Lung (tissue), 16 donors: ENCODE measurements around the gene PEG3. TPM values are rescaled to one million over a fixed set of nuclear protein-coding genes. Genes with fewer than 3 reads are reported as not detected.

Experiments
- ATAC-seq: fragments of 200-7000 bp; cut with Tn5 transposase; one replicate; pipeline ENCODE4 v1.9.1; 2020; ENCODE audit warnings: moderate number of reproducible peaks; ENCODE audit not compliant: insufficient read depth, low FRiP score
- DNase-seq, 3 donors: peaks; one replicate each; pipeline ENCODE4 v3.0.0-alpha.2; 2013 to 2017
- H3K27ac ChIP-seq, 2 donors: one replicate each; pipeline ENCODE4 v1.5.1; 2013; ENCODE audit warnings: mild to moderate bottlenecking in 2 of 2, moderate library complexity in 2 of 2, control low read depth in 1 of 2, inconsistent platforms in 1 of 2, low read depth in 1 of 2, low read length in 1 of 2
- H3K27me3 ChIP-seq, 3 donors: one replicate each; pipeline ENCODE4 v1.5.1; 2013; ENCODE audit warnings: low read length in 2 of 3; ENCODE audit not compliant: control insufficient read depth in 3 of 3, insufficient read depth in 3 of 3
- H3K36me3 ChIP-seq, 4 donors: one replicate each; pipeline ENCODE4 v1.5.1; 2013; ENCODE audit warnings: low read length in 4 of 4, mild to moderate bottlenecking in 1 of 4, moderate library complexity in 1 of 4; ENCODE audit not compliant: control insufficient read depth in 4 of 4, insufficient read depth in 4 of 4
- H3K4me1 ChIP-seq, 5 donors: one replicate each; pipeline ENCODE4 v1.5.1; 2013; ENCODE audit warnings: low read length in 5 of 5, mild to moderate bottlenecking in 2 of 5, moderate library complexity in 1 of 5; ENCODE audit not compliant: control insufficient read depth in 5 of 5, insufficient read depth in 5 of 5
- H3K4me3 ChIP-seq: one replicate; pipeline ENCODE4 v1.5.1; 2013; ENCODE audit warnings: mild to moderate bottlenecking, control low read depth, moderate library complexity
- H3K9ac ChIP-seq, 2 donors: one replicate each; pipeline ENCODE4 v1.5.1; 2013; ENCODE audit warnings: low read length in 2 of 2, control low read depth in 1 of 2; ENCODE audit not compliant: insufficient read depth in 1 of 2
- H3K9me3 ChIP-seq, 4 donors: one replicate each; pipeline ENCODE4 v1.5.1; 2013; ENCODE audit warnings: low read length in 3 of 4, mild to moderate bottlenecking in 1 of 4, moderate library complexity in 1 of 4; ENCODE audit not compliant: control insufficient read depth in 4 of 4, insufficient read depth in 3 of 4
- CTCF ChIP-seq: IDR thresholded peaks from 2 replicates; pipeline ENCODE4 v1.5.1; 2012; ENCODE audit warnings: mild to moderate bottlenecking; ENCODE audit errors: control extremely low read depth, extremely low read depth
- WGBS, 2 donors: extraction: QIAGEN DNeasy Blood & Tissue Kit; methylation state at CpG; one replicate each; pipeline ENCODE4 v1.1.7; 2013; 5-methylcytosine and 5-hydroxymethylcytosine counted together
- long read RNA-seq, 5 donors: transcript quantifications; one replicate each; lab custom pipeline, GENCODE V29; 2026
- polyA plus RNA-seq, 2 donors: library from polyadenylated mRNA; stranded (reverse); fragments of 200-250 nt; gene quantifications; one replicate each; pipeline ENCODE4 v1.2.1, GENCODE V29; 2013
- total RNA-seq, 2 donors: library from RNA; depleted of rRNA in 1 of 2; stranded (reverse); fragments of >200 nt in 1 of 2; gene quantifications; one replicate each; pipeline ENCODE4 v1.2.1, GENCODE V29; 2014 to 2021
- donor health status: control.
- donor health status: control.
- donor health status: Bipolar disorder and iron deficiency.
- donor health status: healthy.
- donor health status: DM: yes; HTN: yes; CAD: no.

PEG3 gene
- total RNA-seq = 10 to 100 TPM in 1 of 2 donors, 1 to 10 TPM in 1; 5.0 to 35.8 TPM
- 1 to 10 TPM in 1 of 2 donors, under 1 TPM in 1; 0.63 to 1.4 TPM for polyA plus RNA-seq
- long read RNA-seq, donor 1, full-length matches to known transcripts = 2 of 2 reads
- long read RNA-seq, donor 1, partial matches to known transcripts = 0 of 2 reads
- long read RNA-seq, donor 1, other reads (novel, unspliced or antisense) = 0 of 2 reads
- long read RNA-seq, donor 2, full-length matches to known transcripts = 1 of 1 reads
- long read RNA-seq, donor 2, partial matches to known transcripts = 0 of 1 reads
- long read RNA-seq, donor 2, other reads (novel, unspliced or antisense) = 0 of 1 reads
- long read RNA-seq, donor 3, full-length matches to known transcripts = 2 of 2 reads
- long read RNA-seq, donor 3, partial matches to known transcripts = 0 of 2 reads
- long read RNA-seq, donor 3, other reads (novel, unspliced or antisense) = 0 of 2 reads
- long read RNA-seq, donor 4, partial matches to known transcripts = 36 of 36 reads
- long read RNA-seq, donor 4, other reads (novel, unspliced or antisense) = 0 of 36 reads
- long read RNA-seq, donor 5, full-length matches to known transcripts = 2 of 2 reads
- long read RNA-seq, donor 5, partial matches to known transcripts = 0 of 2 reads
- long read RNA-seq, donor 5, other reads (novel, unspliced or antisense) = 0 of 2 reads

- ATAC-seq (no peak), DNase-seq (peak; percentile 85 to 92 (median 86))
- Histone ChIP-seq H3K36me3 (no peaks in the 10 kb centered on the region), H3K27me3 (no peaks in the 10 kb centered on the region), H3K4me1 (peaks cover 0 to 2% (median 0%) of the 10 kb centered on the region in 5 donors), H3K9ac (peak within 1 kb of the TSS in 1 of 2 donors; percentile 34), H3K9me3 (peaks cover 0 to 38% (median 0%) of the 10 kb centered on the region in 4 donors), H3K27ac (peak within 1 kb of the TSS in 1 of 2 donors; percentile 34), H3K4me3 (no peak within 1 kb of the TSS)
- no peak for TF ChIP-seq CTCF
- WGBS, 2 donors = 47 to 59% methylated on average over 43 to 49 of the region's 49 CpGs
These were observed at the start of gene PEG3, which contains the start of gene ZIM2 for GRCh38 chr19:56840451-56841192. TSS of gene PEG3 (minus strand) at chr19:56840726. CDS start at chr19:56824655, 16,071 bp downstream. TSS of gene ZIM2 (minus strand) at chr19:56840726. CDS start at chr19:56824277, 16,449 bp downstream.

GRCh38 chr19:56885173-56885985 lies 44.9 kb upstream of the PEG3 start:
- H3K4me3 ChIP-seq = no peak overlapping the region
- no peak for TF ChIP-seq CTCF
- H3K9me3 ChIP-seq = peaks cover 0 to 16% (median 1%) of the 10 kb centered on the region in 4 donors
- WGBS, 2 donors = 21 to 27% methylated on average over 14 of the region's 14 CpGs
- H3K27ac ChIP-seq = no peak overlapping the region
- H3K36me3 ChIP-seq = no peaks in the 10 kb centered on the region
- no peaks in the 10 kb centered on the region for H3K4me1 ChIP-seq
- no peak overlapping the region for H3K9ac ChIP-seq
- DNase-seq = peak in 1 of 3 donors; percentile 10
- ATAC-seq = no peak
- no peaks in the 10 kb centered on the region for H3K27me3 ChIP-seq

DNA sequence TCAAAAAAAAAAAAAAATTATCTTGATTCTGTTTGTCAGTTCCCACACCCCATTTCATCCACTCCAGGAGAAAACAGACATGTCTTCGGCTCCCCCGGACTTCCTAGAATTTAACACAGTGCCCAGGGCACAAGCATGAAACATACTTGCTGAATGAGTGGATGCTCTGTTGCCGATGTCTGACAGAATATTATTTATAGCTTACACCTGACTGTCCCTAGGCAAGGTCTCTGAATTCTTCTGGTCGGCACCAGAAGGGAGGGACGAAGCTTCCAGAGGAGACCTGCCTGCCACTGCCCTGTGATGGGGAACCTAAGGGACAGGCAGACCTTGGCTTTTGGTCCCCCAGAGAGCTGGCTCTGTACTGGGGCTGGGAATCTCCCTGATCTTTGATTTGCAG lies 43.9 kb upstream of the PEG3 start:
- WGBS, 2 donors = 66 to 68% methylated on average over 5 of the region's 5 CpGs
- H3K9me3 ChIP-seq = peaks cover 0 to 16% (median 1%) of the 10 kb centered on the region in 4 donors
- no peak for TF ChIP-seq CTCF

More for the DNA sequence above, 43.9 kb upstream of the PEG3 start:
- Histone ChIP-seq H3K27ac (no peak overlapping the region), H3K4me3 (no peak overlapping the region), H3K36me3 (no peaks in the 10 kb centered on the region), H3K4me1 (no peaks in the 10 kb centered on the region), H3K27me3 (no peaks in the 10 kb centered on the region), H3K9ac (no peak overlapping the region)
- no peak for ATAC-seq
- DNase-seq = no peak
